Measurements from ENCODE around the gene ABCB8.

Gene ABCB8

DNA sequence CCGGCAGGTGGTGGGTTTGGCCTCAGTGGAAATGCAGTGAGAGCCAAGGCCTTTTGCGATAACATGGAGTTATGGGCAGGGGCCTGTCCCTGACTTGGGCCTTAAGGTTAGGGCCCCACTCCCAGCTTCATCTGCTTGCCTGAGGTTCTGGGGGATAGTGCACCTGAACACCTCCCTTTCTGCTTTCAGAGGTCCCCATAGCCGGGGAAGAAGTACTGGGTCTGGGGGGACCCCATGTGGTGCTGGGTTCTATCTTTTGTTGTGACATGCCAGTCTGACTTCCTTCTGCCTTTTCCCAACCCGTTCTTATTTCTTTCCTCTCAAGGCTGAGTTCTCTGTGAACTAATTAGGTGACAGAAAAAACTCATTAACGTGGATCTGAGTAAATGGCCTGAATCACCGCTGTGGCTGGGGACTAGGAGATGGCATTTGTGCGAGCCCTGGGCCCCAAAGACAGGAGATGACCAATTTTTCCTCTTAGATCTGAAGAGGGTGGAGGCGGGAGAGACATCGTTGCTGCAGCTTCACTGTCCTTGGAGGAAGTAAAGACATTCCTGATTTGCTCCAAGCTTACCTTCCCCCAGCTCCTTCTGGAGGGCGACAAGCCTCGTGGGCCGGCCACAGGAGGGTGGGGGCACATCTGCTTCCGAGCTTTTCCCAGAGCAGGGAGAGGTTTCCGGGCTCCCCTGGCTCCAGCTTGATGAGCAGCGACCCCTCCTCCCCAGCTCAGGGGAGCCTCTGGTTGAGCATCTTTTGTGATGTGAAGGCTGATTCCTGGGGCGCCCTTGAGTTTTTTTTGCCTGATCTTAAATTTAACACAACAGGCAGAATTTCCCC lies 60.0 kb downstream of the ABCB8 start:
- FAIRE-seq = no peak

GRCh38 chr7:151088856-151089699 lies 60.8 kb downstream of the ABCB8 start:
- no peak for FAIRE-seq

DNA sequence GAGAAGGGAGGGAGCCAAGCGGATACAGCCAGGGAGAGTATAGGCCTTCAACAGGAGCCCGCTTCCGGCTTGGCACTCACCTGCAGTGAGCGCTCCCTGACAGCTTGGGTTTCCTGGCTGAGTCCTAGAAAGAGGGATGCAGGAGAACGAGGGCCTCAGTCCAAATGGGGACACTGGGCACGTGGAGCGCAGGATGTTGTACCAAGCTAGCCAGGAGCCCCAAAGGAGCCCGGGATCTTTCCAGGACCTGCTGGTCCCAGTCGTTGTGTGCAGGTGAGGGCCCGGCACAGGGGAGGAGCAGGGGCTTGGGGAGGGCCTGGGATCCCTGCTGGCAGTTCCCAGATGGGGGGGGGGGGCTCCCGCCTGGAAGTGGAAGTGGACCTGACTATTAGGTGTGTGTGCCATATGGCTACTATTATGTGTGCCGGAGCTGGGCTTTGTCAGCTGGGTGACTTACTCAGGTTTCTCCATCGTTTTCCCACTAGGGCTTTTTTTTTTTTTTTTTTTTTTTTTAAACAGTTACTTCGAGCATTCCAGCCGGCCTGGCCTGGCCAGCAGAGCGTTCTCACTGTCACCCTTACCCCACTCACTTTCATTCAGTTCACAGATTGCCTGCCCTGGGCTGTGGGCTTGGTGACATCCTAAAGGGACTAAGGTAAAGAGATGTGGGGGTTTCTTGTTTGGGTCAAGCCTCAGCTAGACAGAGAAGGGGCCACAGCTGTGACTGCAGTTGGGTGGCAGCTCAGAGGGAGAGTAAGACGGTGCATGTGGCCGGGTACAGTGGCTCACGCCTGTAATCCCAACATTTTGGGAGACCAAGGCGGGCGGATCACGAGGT lies 61.9 kb downstream of the ABCB8 start:
- FAIRE-seq = no peak

DNA sequence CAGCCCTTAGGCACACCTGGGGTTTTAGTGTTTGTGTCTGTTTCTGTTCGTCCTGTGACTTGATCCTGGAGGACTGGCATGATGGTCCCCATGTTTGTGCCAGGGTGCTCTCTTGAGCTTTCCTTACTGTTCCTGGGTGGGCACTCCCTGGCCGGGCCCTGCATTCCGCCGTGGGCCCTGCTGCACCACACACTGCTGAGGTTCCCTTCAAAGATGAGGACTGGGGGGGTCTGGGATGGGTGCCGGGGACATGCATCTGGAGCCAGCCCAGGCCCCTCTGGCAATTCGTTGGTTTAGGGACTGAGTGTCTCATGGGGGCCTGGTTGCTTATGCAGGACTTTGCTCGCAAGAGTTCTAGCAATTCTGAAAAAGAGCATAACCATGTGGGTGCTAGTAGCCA lies 62.8 kb downstream of the ABCB8 start:
- no peak for FAIRE-seq

- FAIRE-seq = no peak
These were observed 63.2 kb downstream of the ABCB8 start for GRCh38 chr7:151091431-151091830.

GRCh38 chr7:151091988-151092387 lies 63.7 kb downstream of the ABCB8 start:
- FAIRE-seq = no peak

- no peak for FAIRE-seq
These were observed 65.5 kb downstream of the ABCB8 start for GRCh38 chr7:151093748-151094147.

DNA sequence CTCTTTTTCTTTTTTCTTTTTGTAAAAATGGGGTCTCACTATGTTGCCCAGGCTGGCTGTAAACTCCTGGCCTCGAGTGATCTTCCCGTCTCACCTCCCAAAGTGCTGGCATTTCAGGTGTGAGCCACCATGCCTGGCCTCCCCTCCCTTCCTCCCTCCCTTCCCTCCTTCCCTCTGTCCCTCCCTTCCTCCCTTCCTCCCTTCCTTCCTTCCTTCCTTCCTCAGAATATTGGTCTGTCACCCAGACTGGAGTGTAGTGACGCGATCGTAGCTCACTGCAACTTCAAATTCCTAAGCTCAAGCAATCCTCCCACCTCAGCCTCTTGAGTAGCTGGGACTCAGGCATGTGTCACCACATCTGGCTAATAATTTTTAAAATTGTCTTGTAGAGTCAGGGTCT lies 66.4 kb downstream of the ABCB8 start:
- FAIRE-seq = no peak

- no peak for FAIRE-seq
These were observed 67.0 kb downstream of the ABCB8 start for GRCh38 chr7:151095123-151095797.

DNA sequence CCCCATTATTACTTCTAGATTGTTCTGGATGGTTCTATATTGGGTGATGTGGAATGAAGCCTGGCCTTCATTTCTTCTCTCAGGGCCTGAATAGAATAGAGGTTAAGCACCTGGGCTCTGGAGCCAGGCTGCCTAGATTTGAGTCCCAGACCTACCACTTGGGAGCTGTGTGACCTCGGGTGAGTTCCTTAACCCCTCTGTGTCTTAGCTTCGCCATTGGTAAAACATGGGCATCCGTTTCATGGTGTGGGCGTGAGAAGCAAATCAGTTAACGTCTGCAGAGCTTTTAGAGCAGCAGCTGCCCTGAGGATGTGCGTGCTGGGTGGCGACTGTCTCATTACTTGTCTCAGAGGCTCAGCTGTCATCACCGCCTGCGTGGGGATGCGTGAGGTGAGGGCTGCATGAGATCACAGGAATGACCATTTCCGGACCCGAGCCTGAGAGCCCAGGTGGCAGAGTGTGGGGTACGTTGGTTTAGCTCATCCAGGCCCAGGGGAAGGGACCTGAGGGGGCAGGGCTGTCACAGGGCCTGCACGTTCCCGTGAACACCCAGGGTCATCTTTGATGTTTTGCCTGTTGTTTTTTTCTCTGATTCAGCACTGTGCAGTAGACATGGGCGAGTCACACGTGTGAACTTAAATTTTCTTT lies 67.7 kb downstream of the ABCB8 start:
- FAIRE-seq = no peak

All from endometrium (tissue), 2 donors.